Mammary epithelial cell (primary cell): ENCODE data around the gene TMEM270.

Experiments
- EZH2 ChIP-seq: IDR thresholded peaks from 2 replicates; pipeline ENCODE4 v1.6.1; 2012; ENCODE audit warnings: low read length, inconsistent platforms, borderline replicate concordance
- TF ChIP-seq, protein P1 (sequence below), 2 donors: IDR thresholded peaks in 1 of 2; conservative IDR thresholded peaks in 1 of 2; 2 replicates each; pipeline ENCODE4 v1.5.1; 2011 to 2012; ENCODE audit warnings: inconsistent platforms in 2 of 2, low read length in 2 of 2, mild to moderate bottlenecking in 2 of 2, control low read depth in 1 of 2, low read depth in 1 of 2; ENCODE audit not compliant: insufficient read depth in 1 of 2; ENCODE audit errors: extremely low read depth in 1 of 2

DNA sequence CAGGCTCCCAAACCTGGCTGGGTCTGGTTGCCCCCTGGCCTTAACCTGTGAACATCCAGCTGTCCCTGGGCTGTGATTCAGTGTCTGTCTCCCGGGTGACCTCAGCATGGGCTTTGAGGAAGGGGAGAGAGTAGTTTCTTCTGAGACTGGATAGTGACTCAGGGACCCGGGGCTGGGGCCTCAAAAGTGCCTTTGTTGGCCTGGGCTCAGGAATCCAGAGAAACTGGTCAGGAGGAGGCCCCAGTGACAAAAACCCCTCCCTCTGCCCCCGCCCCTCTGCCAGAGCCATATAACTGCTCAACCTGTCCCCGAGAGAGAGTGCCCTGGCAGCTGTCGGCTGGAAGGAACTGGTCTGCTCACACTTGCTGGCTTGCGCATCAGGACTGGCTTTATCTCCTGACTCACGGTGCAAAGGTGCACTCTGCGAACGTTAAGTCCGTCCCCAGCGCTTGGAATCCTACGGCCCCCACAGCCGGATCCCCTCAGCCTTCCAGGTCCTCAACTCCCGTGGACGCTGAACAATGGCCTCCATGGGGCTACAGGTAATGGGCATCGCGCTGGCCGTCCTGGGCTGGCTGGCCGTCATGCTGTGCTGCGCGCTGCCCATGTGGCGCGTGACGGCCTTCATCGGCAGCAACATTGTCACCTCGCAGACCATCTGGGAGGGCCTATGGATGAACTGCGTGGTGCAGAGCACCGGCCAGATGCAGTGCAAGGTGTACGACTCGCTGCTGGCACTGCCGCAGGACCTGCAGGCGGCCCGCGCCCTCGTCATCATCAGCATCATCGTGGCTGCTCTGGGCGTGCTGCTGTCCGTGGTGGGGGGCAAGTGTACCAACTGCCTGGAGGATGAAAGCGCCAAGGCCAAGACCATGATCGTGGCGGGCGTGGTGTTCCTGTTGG lies 30.0 kb upstream of the TMEM270 start, which contains the start of gene CLDN4:
- TF ChIP-seq, protein P1, sequence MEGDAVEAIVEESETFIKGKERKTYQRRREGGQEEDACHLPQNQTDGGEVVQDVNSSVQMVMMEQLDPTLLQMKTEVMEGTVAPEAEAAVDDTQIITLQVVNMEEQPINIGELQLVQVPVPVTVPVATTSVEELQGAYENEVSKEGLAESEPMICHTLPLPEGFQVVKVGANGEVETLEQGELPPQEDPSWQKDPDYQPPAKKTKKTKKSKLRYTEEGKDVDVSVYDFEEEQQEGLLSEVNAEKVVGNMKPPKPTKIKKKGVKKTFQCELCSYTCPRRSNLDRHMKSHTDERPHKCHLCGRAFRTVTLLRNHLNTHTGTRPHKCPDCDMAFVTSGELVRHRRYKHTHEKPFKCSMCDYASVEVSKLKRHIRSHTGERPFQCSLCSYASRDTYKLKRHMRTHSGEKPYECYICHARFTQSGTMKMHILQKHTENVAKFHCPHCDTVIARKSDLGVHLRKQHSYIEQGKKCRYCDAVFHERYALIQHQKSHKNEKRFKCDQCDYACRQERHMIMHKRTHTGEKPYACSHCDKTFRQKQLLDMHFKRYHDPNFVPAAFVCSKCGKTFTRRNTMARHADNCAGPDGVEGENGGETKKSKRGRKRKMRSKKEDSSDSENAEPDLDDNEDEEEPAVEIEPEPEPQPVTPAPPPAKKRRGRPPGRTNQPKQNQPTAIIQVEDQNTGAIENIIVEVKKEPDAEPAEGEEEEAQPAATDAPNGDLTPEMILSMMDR (conservative IDR thresholded peaks at IDR 0.05 in 1 of 2, IDR thresholded peaks at IDR 0.05 in 1 of 2; ENCODE audit: extremely low read depth in 1 of 2, insufficient read depth in 1 of 2, low read depth in 1 of 2, low read length in 2 of 2) = no peak
- no peak for TF ChIP-seq EZH2
